HG03175 (cell line): Measurements from ENCODE around the gene SNUPN.
"Not testable (repeated sequence)": the region's sequence is repeated elsewhere in the genome, so short reads cannot be mapped to it uniquely, and the experiment has no call there.

Experiments used
- ATAC-seq: cut with Tn5 transposase; IDR thresholded peaks from one replicate; pipeline ENCODE4 v1.9.1; 2021; ENCODE audit warnings: mild to moderate bottlenecking, moderate library complexity; ENCODE audit not compliant: unreplicated experiment

SNUPN gene

GRCh38 chr15:75584121-75584520 is 41.4 kb downstream of the SNUPN start:
- ATAC-seq: no peak

- ATAC-seq: no peak
Measured at GRCh38 chr15:75583701-75584100, 41.8 kb downstream of the SNUPN start.

DNA sequence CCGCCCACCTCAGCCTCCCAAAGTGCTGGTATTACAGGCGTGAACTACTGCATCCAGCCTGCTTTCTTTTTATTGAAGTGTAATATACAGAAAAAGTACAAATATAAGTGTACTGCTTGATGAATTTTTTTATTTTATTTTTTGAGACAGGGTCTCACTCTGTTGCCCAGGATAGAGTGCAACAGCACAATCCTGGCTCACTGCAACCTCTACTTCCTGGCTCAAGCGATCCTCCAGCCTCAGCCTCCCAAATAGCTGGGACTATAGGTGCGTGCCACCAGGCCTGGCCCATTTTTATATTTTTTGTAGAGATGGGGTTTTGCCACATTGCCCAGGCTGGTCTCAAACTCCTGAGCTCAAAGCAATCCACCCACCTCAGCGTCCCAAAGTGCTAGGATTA is 42.6 kb downstream of the SNUPN start:
- ATAC-seq: not testable (repeated sequence)

DNA sequence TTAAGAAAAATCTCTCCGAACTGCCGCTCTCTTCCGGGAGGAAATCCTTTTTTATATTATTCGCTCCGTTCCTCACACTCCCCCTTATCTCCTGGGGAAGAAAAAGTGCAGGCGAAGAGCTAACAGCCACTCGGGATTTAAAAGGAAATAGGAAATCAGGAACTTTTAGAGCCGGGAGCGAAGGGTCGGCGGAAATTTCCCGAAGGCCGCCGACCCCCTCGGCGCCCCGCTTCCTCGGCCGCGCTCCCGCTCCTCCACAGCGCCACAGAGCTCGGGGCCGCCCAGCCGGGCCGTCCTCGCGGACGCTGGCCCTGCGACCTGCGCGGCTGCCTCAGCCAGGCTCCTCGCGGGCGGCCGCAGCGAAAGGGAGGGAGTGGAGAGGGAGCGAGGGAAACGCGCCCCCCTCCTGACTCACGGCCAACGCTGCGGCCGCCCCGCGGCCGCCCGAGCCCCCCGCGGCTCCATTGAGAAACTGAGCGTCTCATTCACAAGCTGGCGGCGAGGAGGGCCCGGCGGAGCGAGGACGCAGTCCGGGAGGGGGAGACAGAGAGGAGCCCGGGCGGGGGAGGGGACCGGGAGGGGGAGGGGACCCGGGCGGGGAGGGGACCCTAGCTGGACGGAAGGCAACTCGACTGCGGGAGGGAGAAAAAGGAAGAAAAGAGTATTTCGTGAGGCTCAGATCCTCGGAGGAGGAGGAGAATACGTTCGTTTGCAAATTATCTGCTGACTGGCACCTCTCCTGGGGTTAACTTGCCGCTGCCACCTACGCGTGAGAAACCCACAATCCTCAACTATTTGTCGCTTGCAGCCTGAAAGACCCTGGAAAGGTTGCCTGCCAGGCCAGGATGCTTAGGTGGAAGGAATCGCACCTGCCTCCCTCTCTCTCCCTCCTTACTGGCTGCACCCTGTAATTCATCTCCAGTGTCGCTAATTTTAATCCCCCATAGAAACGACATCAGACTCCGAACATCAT is 46.3 kb downstream of the SNUPN start, which contains the start of gene PTPN9:
TSS of gene PTPN9 (minus strand) at position 368 of the 973 bp plus-strand sequence. CDS start 539 bp downstream, outside the sequence.
- ATAC-seq: peak; percentile 59

GRCh38 chr15:75578173-75578947 is 47.2 kb downstream of the SNUPN start:
- no peak for ATAC-seq

- no peak for ATAC-seq
Measured at GRCh38 chr15:75577401-75578172, 47.9 kb downstream of the SNUPN start.

DNA sequence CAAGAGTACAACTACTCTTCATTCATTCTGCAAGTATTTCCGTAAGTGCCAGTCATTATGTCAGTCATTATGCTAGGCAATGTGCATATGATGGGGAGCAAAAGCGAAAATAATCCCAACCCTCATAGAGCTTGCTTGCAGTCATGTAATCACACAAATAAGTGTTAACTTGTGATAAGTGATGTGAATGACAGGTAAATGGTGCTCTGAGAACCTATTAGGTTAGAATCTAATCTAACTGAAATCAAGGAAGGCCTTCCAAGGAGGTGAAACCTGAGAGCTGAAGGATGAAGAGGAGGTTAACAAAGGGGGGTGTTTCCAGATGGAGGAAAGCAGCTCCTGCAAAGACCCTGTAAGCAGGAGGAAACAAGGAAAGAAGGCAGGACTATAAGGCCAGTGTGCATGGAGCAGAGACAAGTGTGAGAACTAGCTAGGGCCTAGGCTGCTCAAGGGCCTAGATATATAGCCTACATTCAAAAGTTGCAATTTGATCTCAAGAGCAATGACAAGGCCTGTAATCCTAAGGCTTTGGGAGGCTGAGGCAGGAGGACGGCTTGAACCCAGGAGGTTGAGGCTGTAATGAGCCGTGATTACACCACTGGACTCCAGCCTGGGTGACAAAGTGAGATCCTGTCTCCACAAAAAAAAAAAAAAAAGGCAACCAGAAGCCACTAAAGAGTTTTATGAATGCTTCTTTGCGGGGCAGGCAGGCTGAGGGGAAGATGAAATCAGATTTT is 51.7 kb downstream of the SNUPN start:
- no peak for ATAC-seq

- no peak for ATAC-seq
Measured at GRCh38 chr15:75570126-75570845, 55.2 kb downstream of the SNUPN start.

- ATAC-seq: no peak
Measured at GRCh38 chr15:75565062-75565970, 60.2 kb downstream of the SNUPN start.

DNA sequence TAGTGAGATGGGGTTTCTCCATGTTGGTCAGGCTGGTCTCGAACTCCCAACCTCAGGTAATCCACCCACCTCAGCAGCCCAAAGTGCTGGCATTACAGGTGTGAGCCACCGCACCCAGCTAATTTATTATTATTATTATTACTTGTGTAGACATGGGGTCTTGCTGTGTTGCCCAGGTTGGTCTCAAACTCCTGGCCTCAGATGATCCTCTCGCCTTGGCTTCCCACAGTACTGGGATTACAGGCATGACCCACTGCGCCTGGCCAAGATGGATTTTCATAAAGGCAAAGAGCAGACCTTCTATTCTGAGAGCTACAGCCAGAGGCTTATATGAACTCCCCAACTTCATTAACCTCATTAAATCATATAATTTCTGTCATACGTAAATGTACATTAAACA is 63.6 kb downstream of the SNUPN start:
- ATAC-seq: no peak

DNA sequence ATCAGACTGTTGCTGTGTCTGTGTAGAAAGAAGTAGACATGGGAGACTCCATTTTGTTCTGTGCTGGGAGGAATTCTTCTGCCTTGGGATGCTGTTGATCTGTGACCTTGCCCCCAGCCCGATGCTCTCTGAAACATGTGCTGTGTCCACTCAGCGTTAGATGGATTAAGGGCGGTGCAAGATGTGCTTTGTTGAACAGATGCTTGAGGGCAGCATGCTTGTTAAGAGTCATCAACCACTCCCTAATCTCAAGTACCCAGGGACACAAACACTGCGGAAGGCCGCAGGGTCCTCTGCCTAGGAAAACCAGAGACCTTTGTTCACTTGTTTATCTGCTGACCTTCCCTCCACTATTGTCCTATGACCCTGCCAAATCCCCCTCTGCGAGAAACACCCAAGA is 66.2 kb downstream of the SNUPN start:
- ATAC-seq: not testable (repeated sequence)

DNA sequence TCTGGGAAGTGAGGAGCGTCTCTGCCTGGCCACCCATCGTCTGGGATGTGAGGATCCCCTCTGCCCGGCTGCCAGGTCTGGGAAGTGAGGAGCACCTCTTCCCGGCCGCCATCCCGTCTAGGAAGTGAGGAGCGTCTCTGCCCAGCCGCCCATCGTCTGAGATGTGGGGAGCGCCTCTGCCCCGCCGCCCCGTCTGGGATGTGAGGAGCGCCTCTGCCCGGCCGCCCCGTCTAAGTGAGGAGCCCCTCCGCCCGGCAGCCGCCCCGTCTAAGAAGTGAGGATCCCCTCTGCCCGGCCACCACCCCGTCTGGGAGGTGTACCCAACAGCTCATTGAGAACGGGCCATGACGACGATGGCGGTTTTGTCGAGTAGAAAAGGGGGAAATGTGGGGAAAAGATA is 66.6 kb downstream of the SNUPN start:
- not testable (repeated sequence) for ATAC-seq

DNA sequence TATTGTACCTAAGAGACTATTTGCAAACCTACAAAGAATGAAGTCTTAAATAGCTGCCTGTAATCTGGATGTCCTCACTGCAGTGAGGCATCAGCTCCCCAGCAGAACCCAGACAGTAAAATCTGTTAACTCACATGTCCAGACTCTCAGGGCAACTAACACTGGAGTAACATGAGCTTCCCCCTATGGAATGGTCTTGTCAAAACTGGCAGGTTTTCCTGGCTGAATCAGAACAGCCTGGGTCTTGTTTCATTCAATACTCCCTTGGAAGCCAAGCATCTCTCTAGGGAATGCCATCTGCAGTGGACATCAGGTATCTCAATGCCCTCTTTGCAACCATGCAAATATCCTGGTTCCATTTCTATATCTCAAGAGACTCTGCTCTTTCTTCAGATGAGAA is 70.8 kb downstream of the SNUPN start:
- ATAC-seq: no peak

GRCh38 chr15:75553659-75554058 is 71.9 kb downstream of the SNUPN start:
- ATAC-seq: no peak

- ATAC-seq: no peak
Measured at GRCh38 chr15:75551091-75551490, 74.4 kb downstream of the SNUPN start.
